ENCODE results near the gene TAF3.
A peak's percentile ranks its signal among the peaks of the same experiment; 100 is the strongest.
"Not testable (repeated sequence)": the region's sequence is repeated elsewhere in the genome, so short reads cannot be mapped to it uniquely, and the experiment has no call there.

TAF3 gene

DNA sequence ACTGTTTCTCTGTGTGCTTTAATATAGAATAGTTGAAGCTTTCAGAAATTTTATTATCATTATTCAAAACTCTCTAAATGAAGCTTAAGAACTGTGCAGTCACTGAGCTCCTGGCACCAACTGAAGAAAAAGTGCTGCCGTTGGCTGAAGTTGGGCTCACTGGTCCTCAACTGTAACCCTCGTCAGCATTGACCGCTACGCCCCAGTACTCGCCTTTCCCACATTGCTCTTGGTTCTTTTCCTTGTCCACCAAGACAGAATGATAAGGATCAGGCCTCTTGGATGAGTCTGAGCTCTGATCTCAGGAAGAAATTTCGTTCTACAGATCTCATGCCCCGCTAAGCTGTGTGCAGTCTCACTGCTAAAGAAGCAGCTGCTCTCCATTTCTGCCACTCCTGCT lies 7.9 kb upstream of the TAF3 start:
- Histone ChIP-seq H3K27ac (no peak overlapping the region), H3K4me3 (no peak overlapping the region)

DNA sequence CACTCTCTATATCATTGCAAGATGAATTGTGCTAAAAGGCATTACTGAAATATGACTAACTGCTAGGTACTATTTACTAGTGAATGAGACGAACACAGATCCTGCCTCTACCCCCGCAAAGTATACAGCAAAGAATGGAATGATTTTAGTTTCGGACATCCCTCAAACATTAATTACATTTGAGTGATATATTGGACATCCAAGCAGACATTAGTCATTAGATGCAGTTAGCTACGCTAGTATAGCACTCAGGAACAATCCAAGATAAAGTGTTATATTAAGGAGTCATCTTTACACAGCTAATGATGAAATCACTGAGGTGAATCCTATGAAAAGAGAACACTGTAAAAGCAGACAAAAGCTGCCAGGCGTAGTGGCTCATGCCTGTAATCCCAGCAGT lies 7.3 kb upstream of the TAF3 start:
- no peak overlapping the region for H3K4me3 ChIP-seq
- no peak overlapping the region for H3K27ac ChIP-seq

DNA sequence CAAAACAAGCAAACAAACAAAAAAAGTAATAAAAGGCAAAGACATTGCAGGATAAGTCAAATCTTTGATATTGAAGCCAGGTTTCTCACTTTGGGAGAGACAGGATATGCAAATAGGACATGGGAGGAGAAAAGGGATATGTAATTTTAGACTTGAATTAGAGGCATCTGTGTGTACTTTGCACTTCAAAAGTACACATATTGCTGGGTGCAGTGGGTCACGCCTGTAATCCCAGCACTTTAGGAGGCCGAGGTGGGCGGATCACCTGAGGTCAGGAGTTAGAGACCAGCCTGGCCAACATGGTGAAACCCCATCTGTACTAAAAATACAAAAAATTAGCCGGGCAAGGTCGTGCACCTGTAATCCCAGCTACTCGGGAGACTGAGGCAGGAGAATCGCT lies 6.6 kb upstream of the TAF3 start:
- not testable (repeated sequence) for H3K27ac ChIP-seq, H3K4me3 ChIP-seq

DNA sequence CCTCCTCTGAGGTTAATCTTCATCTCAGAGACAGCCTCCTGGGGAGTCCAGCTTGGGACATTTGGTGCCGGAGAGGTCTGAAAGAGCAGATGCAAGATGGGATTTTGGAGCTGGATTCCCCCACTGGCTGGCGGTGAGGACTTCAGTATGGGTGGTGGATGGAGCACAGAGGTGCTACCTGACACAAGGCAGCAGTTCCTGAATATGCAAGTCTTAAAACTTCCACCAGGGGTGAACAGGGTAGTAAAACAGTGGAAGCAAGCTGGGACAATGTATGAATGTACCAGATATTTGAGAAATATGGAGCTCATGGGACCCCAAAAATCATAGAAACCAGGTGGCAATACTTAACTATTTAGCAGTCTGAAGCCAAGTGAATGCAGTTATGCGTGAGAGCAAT lies 4.8 kb upstream of the TAF3 start:
- no peak overlapping the region for H3K4me3 ChIP-seq
- no peak overlapping the region for H3K27ac ChIP-seq

DNA sequence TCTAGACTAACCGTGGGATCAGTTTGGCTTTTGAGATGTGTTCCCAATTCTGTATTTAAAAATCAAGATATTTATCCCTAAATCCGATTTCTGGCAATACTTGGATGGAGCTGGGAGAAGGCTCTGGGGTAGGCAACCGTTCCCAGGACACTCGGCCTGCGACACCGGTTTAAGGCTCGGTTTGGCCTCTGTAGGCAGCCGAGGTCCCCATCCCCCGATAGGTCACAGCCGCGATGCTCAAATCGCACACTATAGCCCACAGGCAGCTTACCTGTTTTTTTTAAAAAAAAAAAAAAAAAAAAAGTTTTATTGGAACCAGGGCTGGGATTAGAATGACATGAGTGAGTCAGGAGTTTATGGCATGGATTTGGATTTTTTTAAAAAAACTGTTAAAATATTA lies 729 bp upstream of the TAF3 start:
- Histone ChIP-seq H3K4me3 (peak overlapping the region; percentile 87 to 100 (median 97)), H3K27ac (peak overlapping the region in 5 of 21 experiments; percentile 68 to 91 (median 86))

DNA sequence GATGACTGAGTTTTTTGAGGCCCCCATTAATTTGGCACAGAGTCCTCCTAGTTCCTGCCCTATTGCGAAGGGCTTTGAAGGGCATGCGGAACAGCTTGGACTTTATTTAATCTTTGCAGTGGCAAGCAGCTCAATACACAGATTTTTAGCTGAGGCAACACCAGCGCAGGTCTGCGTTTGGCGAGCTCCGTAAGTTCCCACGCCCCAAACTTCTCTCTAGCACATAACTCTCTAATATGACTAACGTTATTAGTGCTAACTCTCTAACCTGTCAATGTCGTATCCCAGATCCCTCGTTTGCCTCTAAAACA lies 366 bp upstream of the TAF3 start:
- peak overlapping the region in 18 of 21 experiments; percentile 5 to 91 (median 80) for H3K27ac ChIP-seq
- H3K4me3 ChIP-seq = peak overlapping the region; percentile 87 to 100 (median 97)

DNA sequence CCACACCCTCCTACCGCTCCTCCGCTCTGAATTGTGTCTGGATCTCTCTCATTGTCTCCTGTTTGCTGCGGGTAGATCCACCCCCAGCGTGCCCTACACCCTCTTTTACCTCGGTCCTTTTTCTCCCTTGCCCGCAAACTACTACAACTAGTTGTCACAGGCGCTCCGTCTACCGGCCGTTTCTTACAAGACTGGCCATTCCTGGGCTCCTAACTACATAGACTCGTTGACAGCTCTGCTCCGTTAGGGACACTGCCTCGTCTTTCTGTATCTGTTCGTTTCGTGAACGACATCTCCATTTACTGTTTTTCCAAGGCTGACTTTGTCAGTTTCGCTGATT lies 786 bp downstream of the TAF3 start:
- H3K27ac ChIP-seq = peak overlapping the region in 14 of 21 experiments; percentile 76 to 91 (median 84)
- peak overlapping the region; percentile 87 to 100 (median 97) for H3K4me3 ChIP-seq

DNA sequence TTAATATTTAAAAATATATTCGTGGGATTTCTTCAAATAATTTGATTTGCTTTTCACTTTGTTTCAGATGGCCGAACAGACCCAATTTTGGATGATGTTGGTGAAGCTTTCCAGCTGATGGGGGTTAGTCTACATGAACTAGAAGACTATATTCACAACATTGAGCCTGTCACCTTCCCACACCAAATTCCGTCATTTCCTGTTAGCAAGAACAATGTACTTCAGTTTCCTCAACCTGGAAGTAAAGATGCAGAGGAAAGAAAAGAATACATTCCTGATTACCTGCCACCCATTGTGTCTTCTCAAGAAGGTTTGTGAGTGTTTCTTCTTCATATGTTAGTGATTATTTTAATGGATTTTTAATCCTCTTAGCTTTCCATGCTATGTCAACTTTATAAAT lies 5.9 kb downstream of the TAF3 start:
- Histone ChIP-seq H3K27ac (no peak overlapping the region), H3K4me3 (no peak overlapping the region)

DNA sequence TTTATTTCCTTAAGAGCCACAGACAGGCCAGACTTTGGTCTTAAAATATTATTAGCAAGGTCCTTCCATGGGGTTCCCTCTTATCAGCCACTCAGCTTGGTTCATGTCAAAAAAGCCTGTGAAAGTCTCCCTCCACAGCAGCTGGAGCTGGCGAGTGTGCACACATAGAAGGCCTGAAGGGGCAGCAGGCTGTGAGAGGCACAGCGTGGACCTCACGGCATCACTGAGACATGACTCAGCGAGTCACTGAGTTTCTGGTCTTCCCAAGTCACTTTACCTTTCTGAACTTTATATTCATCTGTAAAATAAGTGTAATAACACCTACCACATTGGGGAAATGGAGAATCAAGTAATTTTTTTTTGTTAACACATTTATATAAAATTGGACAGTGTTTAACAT lies 8.7 kb downstream of the TAF3 start:
- H3K27ac ChIP-seq = no peak overlapping the region
- no peak overlapping the region for H3K4me3 ChIP-seq

DNA sequence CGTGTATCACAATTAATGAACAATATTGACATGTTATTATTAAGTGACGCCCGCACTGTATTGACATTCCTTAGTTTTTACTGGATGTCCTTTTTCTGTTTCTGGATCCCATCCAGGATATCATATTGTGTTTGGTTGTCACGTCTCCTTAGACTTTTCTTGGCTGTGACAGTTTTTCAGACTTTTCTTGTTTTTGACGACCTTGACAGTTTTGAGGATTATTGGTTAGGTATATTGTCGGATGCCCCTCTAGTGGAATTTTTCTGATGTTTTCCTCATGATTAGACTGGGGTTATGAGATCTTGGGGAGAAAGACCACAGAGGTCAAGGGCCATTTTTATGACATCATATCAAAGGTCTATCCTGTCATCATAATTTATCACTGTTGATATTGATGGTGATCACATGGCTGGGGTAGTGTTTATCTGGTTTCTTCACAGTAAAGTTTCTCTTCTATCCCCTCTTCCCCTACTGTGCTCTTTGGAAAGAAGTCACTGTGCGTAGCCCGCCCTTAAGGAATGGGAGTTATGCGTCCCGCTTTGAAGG lies 11.1 kb downstream of the TAF3 start:
- H3K4me3 ChIP-seq = no peak overlapping the region
- no peak overlapping the region for H3K27ac ChIP-seq

DNA sequence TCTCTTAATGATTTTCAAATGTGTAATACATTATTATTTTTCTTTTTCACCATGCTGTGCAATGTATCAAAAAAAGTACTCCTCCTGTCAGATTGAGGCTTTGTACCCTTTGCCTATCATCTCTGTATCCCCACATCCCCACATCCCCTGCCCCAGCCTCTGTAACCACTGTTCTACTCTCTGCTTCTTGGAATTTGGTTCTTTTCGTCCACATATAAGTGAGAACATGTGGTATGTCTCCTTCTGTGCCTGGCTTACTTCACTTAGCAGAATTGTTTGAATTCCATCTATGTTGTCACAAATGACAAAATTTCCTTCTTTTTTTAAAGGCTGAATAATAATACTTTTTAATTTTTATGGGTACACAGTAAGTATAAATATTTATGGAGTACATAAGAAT lies 13.8 kb downstream of the TAF3 start:
- no peak overlapping the region for H3K4me3 ChIP-seq
- no peak overlapping the region for H3K27ac ChIP-seq

DNA sequence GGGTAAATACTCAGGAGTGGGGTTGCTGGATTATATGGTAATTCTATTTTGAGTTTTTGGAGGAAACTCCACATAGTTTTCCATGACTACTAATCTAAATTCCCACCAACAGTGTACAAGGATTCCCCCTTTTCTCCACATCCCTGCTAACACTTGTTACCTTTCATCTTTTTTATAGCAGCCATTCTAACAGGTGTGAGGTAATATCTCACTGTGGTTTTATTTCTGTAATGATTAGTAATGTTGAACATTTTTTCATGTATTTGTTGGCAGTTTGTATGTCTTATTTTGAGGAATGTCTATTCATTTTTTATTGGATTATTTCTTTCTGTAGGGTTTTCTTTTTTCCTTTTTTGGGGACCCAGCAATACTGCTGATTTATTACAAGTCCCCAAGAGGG lies 14.9 kb downstream of the TAF3 start:
- Histone ChIP-seq H3K4me3 (no peak overlapping the region), H3K27ac (no peak overlapping the region)

DNA sequence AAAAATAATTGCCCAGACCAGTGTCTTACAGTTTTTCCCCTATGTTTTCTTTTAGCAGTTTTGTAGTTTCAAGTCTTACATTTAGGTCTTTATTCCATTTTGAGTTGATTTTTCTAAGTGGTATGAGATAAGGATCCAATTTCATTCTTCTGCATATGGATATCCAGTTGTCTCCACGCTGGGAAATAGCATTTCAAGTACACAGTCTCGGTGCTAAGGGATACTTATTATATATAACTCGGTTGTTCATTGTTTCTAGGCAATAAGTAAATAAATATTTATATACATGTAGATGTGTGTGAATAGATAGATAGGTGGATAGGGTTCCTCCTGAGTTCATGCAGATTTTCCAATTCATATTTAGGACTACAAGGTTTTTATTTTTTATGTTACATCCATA lies 16.0 kb downstream of the TAF3 start:
- Histone ChIP-seq H3K27ac (no peak overlapping the region), H3K4me3 (no peak overlapping the region)

DNA sequence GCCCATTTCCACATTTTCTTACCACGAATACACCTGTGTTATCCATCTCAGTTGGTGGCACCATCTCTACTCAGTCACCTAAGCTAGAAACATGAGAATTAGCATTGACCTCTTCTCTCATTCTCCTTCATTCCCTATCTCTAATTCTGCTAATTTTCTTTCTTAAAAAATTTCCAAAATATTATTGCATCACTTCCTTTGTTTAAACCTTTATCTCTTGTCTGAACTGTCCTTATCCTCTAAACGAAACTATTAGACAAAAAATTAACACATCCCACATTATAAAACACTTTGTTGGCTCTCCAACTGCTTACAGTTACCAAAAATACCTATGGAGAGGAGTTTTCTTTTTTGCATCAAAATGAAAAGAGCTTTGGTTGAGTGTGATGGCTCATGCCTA lies 18.3 kb downstream of the TAF3 start:
- Histone ChIP-seq H3K27ac (no peak overlapping the region), H3K4me3 (no peak overlapping the region)

DNA sequence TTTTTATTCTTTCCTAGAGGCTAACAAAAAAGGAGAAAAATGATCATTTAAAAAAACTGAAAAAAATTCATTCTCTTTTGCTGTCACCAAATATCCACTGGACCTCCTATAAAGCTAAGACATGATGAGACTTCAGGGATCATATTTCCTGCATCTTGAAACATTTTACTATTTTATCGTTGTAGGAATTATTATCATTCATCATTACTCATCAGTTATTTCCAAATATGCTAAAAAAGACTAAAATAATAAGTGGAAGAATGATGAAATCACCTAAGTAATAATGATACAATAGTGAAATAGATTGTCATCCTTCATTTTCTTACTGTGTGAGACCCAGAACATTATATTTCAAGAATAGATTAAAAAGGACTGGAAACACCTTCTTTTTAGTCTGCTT lies 28.3 kb downstream of the TAF3 start:
- Histone ChIP-seq H3K4me3 (no peak overlapping the region), H3K27ac (no peak overlapping the region)

DNA sequence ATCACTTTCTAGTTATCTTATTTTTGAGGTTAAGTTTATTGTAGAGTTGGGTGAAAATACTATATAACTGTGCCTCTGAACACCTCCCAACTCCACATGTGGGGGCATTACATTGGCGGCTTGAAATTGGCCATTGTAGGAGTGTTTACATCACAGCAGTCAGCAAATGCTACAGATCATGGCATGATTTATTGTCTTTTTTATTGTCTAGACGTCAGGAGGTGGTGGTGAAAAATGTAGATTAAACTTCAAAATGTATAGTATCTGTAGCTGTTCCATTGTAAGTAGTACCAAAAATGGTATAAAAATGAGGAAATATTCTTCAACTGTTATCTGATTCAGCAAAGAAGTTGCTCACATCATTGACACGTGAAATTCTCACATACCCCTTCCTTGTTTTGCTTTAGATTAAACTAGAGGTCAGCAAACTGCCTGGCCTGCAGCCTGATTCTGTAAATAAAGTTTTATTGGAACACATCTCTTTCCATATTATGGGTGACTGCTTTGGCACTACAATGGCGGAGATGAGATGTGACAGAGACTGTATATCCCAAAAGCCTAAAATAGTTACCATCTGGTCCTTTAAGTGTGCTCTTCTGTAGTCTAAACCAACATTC lies 35.0 kb downstream of the TAF3 start:
- H3K27ac ChIP-seq = no peak overlapping the region

DNA sequence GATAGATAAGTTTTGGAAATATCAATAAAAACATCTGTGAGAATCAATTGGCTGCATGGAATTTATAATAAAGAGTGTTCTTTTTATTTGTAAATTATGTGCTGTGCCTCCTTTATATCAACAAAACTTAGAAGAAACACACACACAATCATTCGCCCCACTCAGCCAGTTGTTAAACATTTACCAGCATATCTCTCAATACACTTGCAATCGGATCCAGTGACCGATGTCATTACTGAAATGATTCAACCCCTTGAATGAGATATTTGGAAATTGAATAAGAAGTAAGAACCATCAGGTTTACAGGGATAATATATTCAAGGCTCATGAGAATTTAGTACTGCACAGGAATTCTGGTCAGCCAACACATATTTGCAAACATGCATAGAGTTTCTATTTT lies 35.6 kb downstream of the TAF3 start:
- H3K27ac ChIP-seq = no peak overlapping the region

More for the DNA sequence above, 35.0 kb downstream of the TAF3 start:
- no peak overlapping the region for H3K4me3 ChIP-seq

DNA sequence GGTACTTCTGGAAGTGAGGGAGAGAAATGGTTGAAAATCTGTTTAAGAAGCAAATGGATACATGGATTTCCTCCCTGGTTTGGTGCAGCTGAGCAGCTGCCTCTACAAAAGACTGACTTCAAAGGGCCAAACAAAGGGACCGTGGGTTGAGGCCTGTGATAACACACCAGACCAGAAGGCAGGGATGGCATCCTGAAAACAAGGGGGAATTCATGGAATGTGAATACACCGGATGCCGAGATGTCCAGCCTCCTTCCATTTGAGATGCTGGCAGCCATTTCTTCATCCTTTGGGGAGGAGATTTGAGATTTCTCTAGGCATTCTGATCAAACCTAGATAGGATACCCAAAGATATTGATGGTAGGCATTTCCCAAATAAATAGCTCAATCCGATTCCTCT lies 36.9 kb downstream of the TAF3 start:
- no peak overlapping the region for H3K4me3 ChIP-seq
- H3K27ac ChIP-seq = no peak overlapping the region

More for the DNA sequence above, 35.6 kb downstream of the TAF3 start:
- no peak overlapping the region for H3K4me3 ChIP-seq

DNA sequence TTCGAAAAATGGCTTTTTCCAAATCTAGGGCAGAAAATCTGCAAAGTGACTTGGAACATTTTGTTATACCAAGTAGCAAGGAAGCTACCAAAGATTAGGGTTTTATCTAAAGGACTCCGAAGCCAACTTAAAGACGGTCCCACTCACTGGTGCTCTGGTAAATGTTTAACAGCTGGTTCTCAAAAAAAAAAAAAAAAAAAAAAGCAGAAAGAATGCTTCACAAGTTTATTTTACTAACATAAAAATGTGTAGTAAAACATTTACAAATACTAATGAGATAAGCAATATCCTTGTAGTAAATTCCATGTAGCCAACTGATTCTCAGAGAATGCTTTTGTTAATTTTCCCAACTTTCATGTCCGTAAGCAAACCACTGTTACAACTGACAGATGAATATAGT lies 38.4 kb downstream of the TAF3 start:
- Histone ChIP-seq H3K4me3 (no peak overlapping the region), H3K27ac (no peak overlapping the region)

DNA sequence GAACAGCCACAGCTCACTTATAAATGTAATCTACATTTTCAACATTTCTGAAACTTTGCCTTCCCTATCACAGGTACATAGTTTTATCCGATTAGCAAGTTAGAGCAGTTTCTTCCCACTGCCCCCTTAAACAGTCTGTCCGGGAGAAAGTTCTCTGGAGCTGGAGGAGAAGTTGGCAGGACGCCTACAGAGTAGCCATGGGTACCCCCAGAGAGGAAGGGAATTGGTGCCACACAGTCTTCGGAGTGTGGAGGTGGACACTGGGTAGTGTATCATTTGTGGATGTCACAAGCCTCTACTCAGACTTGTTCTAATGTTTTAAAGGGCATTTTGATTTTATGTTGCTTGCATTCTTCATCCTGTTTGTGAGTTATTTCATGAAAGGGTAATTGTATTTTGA lies 39.0 kb downstream of the TAF3 start:
- H3K4me3 ChIP-seq = no peak overlapping the region
- H3K27ac ChIP-seq = no peak overlapping the region

DNA sequence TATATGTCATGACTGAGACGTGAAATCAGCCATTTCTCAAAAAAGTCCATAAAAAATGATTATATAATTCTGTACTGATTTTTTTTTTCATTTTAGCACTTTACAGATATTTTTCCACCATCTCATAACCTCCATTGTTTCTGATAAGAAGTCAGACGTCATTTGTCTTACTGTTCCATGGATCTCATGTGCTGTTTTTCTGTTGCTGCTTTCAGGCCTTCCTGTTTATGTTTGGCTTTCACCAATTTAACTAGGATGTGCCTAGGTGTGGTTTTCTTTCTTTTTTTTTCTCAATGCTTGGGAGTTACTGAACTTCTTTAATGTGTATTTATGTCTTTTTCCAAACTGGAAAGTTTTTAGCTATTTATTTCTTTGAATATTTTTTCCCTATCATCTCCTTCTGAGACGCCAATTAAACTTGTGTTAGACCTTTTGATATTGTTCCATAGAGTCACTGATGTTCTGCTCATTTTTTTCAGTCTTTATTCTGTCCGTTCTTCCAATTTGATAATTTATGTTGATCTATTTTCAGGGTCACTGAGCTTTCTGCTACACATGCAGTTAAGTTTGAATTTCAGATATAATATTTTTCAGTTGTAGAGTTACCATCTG lies 43.3 kb downstream of the TAF3 start:
- Histone ChIP-seq H3K4me3 (no peak overlapping the region), H3K27ac (no peak overlapping the region)

DNA sequence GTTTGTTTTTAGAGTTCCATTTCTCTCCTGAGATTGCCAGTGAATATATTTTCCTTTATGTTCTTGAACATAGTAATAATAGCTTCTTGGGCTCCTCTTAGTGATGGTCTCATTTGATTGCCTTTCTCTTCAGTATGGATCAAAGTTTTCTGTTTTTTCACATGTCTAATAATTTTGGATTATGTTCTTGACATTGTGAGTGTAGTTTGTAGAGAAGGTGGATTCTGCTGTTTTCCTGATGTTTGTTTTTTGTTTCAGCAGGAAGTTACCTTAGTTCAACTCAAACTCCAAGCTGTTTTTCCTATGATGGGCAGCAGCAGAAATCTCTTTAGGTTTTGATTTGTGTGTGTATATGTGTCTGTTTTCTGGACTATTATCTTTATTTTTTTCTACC lies 43.8 kb downstream of the TAF3 start:
- H3K4me3 ChIP-seq = no peak overlapping the region
- H3K27ac ChIP-seq = no peak overlapping the region

Measured in skin epidermis (tissue), 12 donors.